NCI-H526 (cell line): ENCODE data around the gene ZMIZ1.
"Not testable (repeated sequence)": the region's sequence is repeated elsewhere in the genome, so short reads cannot be mapped to it uniquely, and the experiment has no call there.

ENCODE experiments used
- DNase-seq, 2 experiments: peaks; one replicate each; lab custom pipeline; 2025; lab: John Stamatoyannopoulos, UW

Gene ZMIZ1

GRCh38 chr10:79326361-79327089 lies 257.8 kb downstream of the ZMIZ1 start:
- DNase-seq: no peak

DNA sequence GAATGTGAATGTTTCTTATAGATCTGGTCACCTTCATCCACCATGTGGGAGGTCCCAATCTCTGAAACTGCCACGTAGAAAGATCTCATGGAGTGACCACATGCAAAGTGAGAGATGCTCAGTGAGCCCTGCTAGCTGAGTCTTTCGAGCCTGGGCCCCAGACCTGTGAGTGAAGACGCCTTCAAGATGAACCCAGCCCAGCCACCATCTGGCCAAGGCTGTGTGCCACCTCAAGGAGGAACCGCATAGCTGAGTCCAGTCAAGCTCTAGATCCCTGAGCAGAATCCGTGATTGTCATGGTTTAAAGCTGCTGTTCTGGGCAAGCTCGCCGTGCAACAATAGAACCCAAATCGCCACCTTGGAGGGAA lies 258.3 kb downstream of the ZMIZ1 start:
- no peak for DNase-seq

- DNase-seq: no peak
Measured at GRCh38 chr10:79328147-79328701, 259.5 kb downstream of the ZMIZ1 start.

DNA sequence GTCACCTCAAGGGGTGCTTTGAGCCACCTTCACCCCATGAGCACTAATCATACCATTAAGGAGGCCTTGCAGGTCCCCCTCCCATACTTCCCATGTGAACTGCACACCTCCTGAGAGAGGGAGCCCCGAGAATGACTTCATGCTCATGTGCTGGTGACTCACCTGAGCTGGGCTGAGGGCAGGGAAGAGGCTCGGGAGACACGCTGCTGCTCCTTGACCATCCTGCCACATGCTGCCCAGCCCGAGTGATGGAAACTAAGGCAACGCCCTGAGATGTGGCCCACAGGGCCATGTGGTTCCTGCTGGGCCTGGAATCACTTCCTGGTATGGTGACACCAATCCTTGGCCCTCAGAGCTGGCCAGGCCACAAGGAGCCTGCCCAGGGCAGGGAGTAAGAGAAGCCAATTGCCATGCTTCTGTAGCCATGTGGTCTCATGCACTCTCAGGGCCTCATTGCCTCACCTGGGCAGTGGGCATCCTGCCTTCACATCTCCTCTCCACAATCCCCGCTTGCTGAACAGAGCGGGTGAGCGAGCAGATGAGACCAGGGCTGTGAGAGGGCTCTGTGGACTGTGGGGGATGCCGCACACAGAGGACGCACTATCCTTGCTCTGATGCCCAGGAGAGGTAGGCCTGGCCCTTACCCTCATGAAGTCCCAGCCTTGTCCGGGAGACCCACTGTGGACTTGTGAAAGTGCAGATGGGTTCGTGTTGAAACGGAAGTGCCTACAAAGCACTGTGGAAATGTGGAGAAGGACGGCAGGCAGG lies 260.2 kb downstream of the ZMIZ1 start:
- no peak for DNase-seq

- DNase-seq: no peak
Measured at GRCh38 chr10:79329529-79329928, 260.8 kb downstream of the ZMIZ1 start.

- DNase-seq: no peak
Measured at GRCh38 chr10:79331226-79331625, 262.5 kb downstream of the ZMIZ1 start.

GRCh38 chr10:79331709-79332108 lies 262.9 kb downstream of the ZMIZ1 start:
- DNase-seq: no peak

DNA sequence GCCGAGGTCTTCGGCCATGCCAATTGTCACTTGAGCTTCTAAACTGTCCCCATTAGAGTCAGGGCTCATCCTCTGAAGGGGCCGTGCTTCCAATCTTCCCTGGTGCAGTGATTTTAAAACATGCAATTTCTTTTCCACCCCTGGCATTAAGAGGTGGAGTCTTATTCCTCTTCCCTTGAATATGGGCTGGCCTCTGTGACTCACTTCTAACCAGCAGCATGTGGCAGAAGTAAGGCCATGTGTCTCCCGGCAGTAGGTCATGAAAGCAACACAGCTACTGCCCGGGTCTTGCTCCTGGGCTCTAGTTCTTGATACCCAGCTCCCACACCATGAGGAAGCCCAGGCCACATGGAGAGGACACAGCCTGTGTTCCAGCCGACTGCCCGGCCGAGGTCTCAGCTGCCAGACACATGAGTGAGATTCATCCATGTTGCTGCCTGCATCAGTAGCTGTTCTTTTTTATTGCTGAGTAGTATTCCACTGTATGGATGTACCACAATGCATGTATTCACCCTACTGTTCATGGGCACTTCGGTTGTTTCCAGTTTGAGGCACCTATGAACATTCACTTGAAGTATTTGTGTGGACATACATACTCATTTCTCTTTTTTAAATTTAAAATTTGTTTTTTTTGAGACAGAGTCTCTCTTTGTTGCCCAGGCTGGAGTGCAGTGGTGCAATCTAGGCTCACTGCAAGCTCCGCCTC lies 264.0 kb downstream of the ZMIZ1 start:
- not testable (repeated sequence) for DNase-seq

DNA sequence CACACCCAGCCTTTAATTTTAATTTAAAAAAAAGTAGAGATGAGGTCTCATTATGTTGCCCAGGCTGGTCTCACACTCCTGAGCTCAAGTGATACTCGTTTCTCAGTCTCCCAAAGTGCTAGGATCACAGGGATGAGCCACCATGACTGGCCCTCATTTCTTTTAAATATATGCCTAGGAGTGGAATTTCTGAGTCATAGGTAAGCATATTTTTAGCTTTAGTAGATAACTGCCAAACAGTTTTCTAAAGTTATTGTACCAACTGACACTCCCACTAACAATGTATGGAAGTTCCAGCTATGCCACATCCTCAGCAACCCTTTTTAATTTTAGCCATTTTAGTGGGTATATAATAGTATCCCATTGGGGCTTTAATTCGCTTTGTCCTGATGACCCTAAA lies 264.7 kb downstream of the ZMIZ1 start:
- DNase-seq: no peak

GRCh38 chr10:79334573-79334972 lies 265.8 kb downstream of the ZMIZ1 start:
- DNase-seq: no peak

DNA sequence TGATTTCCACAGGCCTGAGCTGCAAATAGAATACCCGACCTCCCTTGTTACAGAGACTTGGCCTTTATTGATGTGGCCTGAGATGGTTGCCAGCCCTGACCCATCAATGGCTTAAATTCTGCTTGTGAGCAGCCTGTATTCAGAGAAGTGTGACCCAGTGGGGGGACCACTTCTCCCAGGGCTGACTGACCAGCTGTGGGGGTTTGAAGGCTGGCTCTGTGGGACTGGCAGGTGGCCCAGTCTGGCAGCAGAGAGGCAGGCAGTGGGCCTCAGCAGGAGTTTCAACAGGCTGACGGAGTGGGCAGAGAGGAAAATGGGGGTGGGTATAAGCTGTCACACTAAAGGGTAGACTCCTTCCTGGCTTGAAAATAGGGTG lies 266.3 kb downstream of the ZMIZ1 start:
- no peak for DNase-seq

DNA sequence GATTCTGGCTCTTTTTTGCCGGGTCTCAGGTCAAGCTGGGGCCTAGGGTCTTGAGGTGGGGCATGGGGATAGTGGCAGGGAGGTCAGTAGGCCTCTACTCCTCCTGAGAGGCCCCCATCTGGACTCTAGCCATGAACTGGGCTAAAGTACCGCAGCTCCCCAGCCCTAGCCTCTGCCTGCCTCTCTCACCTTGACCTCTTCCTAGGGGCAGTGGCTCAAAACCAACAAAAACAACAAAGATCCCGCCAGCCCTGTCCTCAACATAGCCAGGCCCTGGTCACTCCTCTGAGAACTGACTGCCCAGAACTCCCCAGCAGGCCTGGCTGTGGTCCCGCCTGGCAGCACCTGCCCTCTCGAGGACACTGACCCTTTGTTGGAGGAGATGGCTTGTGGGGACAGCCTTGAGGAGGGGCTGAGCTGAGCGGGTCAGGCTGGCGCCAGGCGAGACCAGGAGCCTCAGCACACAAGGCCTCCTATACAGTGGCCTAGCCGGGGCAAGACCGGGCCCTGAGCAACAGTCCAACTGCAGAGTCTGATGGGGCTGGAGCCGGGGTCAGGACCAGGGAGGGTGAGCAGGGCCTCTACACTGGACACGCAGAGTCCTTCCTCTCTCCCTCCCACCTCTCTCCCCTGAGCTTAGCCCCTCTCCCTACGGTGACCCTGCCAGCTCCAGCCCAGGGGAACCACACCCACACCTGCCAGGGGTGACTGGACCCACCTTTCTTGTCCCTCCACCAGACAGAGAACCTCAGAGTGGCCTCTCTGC lies 266.9 kb downstream of the ZMIZ1 start:
- DNase-seq: no peak

DNA sequence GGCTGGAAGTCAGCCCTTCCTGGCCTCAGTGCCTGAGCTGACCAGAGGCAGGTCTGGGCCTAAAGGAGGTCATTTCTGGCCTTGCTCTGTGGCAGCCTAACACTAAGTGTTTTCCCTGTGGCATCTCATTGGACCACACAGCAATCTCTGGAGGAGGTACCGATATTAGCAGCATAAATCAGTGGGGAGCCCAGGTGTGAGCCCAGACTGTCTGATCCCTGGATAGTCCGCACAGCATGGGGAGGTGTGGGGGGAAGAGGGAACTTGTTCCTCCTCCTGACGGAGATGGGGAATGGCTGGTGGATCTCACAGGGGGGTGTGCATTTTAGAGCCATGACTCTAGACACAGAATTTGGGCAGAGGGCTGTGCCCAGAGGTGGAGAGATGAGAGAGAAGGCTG lies 267.5 kb downstream of the ZMIZ1 start:
- DNase-seq: no peak

DNA sequence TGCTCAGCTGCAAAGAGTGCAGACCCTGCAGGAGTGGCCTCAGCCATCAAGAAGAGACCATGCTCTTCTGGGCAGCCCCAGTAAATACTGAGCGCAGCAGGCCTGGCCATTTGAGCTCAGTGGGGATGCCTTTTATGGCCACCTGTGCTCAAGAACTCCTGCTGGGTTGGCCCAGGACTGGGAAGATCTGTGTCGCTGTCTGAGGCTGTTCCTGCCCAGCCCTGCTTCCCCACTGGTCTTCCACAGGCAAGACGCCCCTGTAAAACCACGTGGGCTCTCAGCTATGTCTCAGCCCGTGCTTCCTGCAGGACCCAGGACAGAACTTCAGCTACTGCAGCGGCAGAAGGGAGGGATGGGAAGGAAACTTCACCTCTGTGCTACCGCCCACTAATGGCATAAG lies 268.0 kb downstream of the ZMIZ1 start:
- no peak for DNase-seq

DNA sequence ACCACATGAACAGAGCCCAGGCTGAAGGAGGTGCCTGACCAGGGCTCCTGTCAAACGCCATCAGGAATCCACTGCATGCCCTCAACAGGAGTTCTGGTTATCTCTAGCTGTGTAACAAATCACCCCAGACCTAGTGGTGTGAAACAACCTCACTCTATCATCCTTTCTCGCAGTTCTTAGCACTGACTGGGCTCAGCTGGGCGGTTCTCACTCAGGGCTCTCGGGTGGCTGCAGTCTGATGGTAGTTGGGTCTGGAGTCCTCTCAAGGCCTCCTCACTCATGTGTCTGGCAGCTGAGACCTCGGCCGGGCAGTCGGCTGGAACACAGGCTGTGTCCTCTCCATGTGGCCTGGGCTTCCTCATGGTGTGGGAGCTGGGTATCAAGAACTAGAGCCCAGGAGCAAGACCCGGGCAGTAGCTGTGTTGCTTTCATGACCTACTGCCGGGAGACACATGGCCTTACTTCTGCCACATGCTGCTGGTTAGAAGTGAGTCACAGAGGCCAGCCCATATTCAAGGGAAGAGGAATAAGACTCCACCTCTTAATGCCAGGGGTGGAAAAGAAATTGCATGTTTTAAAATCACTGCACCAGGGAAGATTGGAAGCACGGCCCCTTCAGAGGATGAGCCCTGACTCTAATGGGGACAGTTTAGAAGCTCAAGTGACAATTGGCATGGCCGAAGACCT lies 269.2 kb downstream of the ZMIZ1 start:
- DNase-seq: not testable (repeated sequence)

GRCh38 chr10:79339266-79339665 lies 270.5 kb downstream of the ZMIZ1 start:
- DNase-seq: no peak

DNA sequence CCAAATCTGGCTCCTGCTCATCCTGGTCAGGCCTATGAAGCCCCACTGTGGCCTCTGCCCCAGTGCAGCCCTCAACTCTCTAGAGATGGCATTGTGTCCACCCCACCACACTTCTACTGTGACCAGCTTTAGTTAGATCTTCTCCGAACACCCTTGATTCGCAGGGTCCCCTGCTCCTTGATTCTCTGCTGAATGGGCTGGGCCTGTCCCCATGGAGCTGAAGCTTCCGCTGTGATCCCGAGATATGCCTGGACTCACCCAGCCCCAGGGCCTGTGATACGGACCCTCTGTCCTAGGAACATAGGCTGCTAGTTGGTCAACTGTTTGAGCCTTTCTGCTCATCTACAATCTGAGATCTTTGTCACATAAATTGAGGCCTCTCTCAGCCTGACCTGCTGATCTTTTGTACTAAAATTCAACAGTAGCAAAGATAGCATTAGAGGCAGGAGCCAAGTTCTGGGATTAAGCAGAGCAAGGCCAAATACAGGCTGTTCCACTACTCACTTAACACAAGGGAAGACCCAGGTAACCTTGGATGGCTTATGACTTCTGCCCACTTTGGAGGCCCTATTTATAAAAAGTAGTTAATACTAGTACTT lies 272.0 kb downstream of the ZMIZ1 start:
- DNase-seq: no peak

- no peak for DNase-seq
Measured at GRCh38 chr10:79342295-79342761, 273.6 kb downstream of the ZMIZ1 start.

- DNase-seq: no peak
Measured at GRCh38 chr10:79342811-79343561, 274.2 kb downstream of the ZMIZ1 start.
